ENCODE measurements around the gene FOXRED2.
A peak's percentile ranks its signal among the peaks of the same experiment; 100 is the strongest.

FOXRED2 gene

DNA sequence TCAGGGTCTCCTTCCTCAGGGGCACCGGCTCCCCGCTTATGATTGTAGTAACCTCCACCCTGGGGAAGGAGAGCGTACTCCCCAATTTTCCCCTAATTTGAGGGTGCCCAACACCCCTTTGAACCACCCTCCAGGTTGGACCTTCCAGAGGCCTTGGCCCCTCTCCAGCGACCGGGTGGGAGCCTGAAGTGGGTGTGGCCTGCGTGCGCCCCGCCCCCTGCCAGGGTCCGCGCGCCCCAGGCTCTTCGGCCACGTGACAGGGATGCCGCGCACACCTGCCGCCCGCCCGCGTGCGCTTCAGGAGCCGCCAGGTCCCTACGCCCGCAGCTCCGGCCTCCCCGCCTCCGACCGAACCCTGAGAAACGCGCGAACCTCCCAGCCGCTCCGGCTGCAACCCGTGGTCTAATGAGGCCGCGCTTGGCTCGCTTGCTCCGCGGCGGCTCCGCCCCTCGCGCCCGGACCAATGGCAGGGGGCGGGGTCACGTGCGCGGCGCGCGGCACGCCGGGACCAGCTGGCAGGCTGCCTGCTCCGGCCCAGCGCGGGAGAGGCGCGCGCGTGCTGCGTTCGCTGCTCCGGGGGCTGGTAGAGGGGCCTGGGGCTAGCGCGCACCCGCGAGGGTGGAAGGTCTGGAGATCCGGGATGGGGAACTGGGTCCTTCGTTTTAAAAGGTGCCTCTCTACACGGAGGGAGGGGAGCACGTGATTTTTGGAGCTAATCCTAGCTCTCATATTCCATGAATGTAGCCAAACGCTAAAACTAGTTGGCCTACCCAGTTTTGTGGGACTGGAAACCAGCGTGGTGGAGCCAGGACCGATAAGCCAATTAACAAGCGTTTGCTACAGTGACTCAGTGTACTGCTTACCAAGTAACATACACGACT is at the start of gene FOXRED2:
FOXRED2 (minus strand) TSS at position 404 of the 881 bp plus-strand sequence. CDS start 618 bp downstream, outside the sequence.
- H3K36me3 ChIP-seq (ENCODE audit: control insufficient read depth, insufficient read depth, low read length) = no peaks in the 10 kb centered on the region
- no peaks in the 10 kb centered on the region for H3K27me3 ChIP-seq (ENCODE audit: control insufficient read depth, insufficient read depth, low read length)
- H3K79me2 ChIP-seq = no peaks in the 10 kb centered on the region
- peak within 1 kb of the TSS; percentile 64 for H3K4me3 ChIP-seq (ENCODE audit: low read depth, low read length)
- no peaks in the 10 kb centered on the region for H3K9me3 ChIP-seq (ENCODE audit: control insufficient read depth, low read length)
- H3K27ac ChIP-seq = peak within 1 kb of the TSS; percentile 39
- peak within 1 kb of the TSS; percentile 80 for H3K4me2 ChIP-seq (ENCODE audit: low read length)
- no peak within 1 kb of the TSS for H3K9ac ChIP-seq
- H2AFZ ChIP-seq = peak within 1 kb of the TSS; percentile 83
- no peaks in the 10 kb centered on the region for H3K4me1 ChIP-seq
- no peak for TF ChIP-seq CTCF (IDR thresholded peaks at IDR 0.05)

DNA sequence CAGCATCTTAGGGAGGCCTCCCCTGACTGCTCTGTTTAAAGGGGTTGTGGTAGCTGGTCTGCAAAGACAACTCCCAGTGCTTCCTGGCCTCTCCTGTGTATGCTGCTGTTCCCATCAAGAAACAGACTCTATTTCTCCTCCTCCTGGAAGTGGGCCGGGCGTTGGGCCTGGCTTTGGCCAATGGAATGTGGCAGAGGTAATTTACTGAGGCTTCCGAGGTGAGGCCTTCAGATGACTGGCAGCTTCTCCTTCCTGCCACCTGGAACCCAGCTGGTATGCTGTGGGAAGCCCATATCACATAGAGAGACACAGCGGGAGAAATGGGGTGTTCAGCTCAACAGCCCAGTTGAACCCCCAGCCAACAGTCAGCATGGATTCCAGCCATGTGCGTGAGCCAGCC is 47.3 kb upstream of the FOXRED2 start:
- no peak overlapping the region for H3K4me2 ChIP-seq (ENCODE audit: low read length)
- H3K9me3 ChIP-seq (ENCODE audit: control insufficient read depth, low read length) = no peaks in the 10 kb centered on the region
- H3K4me1 ChIP-seq = no peaks in the 10 kb centered on the region
- no peak overlapping the region for H3K9ac ChIP-seq
- no peaks in the 10 kb centered on the region for H3K79me2 ChIP-seq
- H3K27ac ChIP-seq = no peak overlapping the region
- no peaks in the 10 kb centered on the region for H3K36me3 ChIP-seq (ENCODE audit: control insufficient read depth, insufficient read depth, low read length)
- no peak overlapping the region for H2AFZ ChIP-seq
- no peak overlapping the region for H3K4me3 ChIP-seq (ENCODE audit: low read depth, low read length)
- H3K27me3 ChIP-seq (ENCODE audit: control insufficient read depth, insufficient read depth, low read length) = no peaks in the 10 kb centered on the region
- TF ChIP-seq CTCF (IDR thresholded peaks at IDR 0.05) = no peak

DNA sequence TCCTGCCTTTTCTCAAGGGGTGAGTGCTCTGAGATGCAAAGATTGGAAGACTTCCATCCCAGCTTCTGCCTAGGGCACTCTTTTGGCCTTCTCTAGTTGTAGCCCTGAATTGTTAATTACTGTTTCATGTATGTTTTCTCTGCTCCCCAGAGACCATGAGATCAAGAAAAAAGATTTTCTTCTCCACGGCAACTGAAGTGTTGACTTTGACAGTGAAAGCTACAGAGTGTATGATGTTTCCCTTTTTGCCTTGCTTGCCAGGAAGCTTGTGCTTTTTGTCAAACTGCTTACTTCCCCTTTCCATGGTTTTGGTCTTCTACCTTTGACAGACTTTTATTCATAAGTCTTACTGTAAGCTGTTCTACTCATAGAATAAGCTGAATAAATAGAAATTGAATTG is 45.4 kb upstream of the FOXRED2 start:
- H3K4me1 ChIP-seq = no peaks in the 10 kb centered on the region
- no peaks in the 10 kb centered on the region for H3K27me3 ChIP-seq (ENCODE audit: control insufficient read depth, insufficient read depth, low read length)

DNA sequence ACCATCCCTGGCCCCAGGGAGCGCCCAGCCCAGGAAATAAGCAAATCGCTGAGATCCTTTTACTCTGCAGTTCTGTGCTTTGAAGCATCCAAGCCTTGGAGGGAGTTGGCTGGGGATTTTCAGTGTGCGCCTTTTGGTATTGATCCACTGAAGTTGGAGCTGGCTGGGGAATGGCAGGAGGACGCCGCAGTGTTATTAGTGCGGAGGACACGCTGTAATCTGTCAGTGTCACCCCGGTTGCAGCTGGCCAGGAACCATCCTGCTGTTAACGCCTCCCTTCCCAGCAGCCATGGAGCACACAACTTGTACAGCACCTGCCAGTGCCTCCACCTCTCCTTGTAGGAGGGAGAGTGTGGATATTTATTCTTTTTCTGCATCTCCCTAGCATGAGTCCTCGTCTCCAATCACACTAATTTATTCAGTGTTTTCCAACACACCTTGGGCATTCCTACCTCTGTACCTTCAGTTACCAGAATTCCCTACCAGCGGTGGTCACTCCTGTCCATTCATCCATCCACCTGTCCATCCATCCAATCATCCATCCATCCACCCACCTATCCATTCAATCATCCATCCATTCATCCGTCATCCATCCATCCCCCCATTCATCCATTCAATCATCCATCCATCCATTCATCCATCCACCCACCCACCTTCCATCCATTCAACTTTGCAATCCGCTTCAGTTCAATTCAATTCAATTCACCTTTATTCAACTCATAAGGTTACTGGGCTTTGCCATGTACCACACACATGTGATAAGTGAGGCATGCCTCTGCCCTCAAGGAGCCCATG is 44.1 kb upstream of the FOXRED2 start:
- H3K79me2 ChIP-seq = no peaks in the 10 kb centered on the region

More for the DNA sequence above, 45.4 kb upstream of the FOXRED2 start:
- no peak overlapping the region for H3K27ac ChIP-seq
- H3K9me3 ChIP-seq (ENCODE audit: control insufficient read depth, low read length) = no peaks in the 10 kb centered on the region
- no peak overlapping the region for H3K9ac ChIP-seq
- no peak overlapping the region for H3K4me3 ChIP-seq (ENCODE audit: low read depth, low read length)
- H2AFZ ChIP-seq = no peak overlapping the region
- TF ChIP-seq CTCF (IDR thresholded peaks at IDR 0.05) = no peak
- no peaks in the 10 kb centered on the region for H3K79me2 ChIP-seq
- no peaks in the 10 kb centered on the region for H3K36me3 ChIP-seq (ENCODE audit: control insufficient read depth, insufficient read depth, low read length)
- no peak overlapping the region for H3K4me2 ChIP-seq (ENCODE audit: low read length)

More for the DNA sequence above, 44.1 kb upstream of the FOXRED2 start:
- no peak overlapping the region for H3K27ac ChIP-seq
- no peaks in the 10 kb centered on the region for H3K36me3 ChIP-seq (ENCODE audit: control insufficient read depth, insufficient read depth, low read length)
- no peak overlapping the region for H2AFZ ChIP-seq
- no peak overlapping the region for H3K4me3 ChIP-seq (ENCODE audit: low read depth, low read length)
- no peaks in the 10 kb centered on the region for H3K9me3 ChIP-seq (ENCODE audit: control insufficient read depth, low read length)
- H3K9ac ChIP-seq = no peak overlapping the region
- no peak for TF ChIP-seq CTCF (IDR thresholded peaks at IDR 0.05)
- H3K4me2 ChIP-seq (ENCODE audit: low read length) = no peak overlapping the region
- H3K4me1 ChIP-seq = no peaks in the 10 kb centered on the region
- H3K27me3 ChIP-seq (ENCODE audit: control insufficient read depth, insufficient read depth, low read length) = no peaks in the 10 kb centered on the region

Measured in parathyroid adenoma (tissue), 2 donors.